NK-92 (cell line): ENCODE measurements around the gene ZNF799.
"Not testable (repeated sequence)": the region's sequence is repeated elsewhere in the genome, so short reads cannot be mapped to it uniquely, and the experiment has no call there.

Source experiments
- DNase-seq: peaks from one replicate; lab custom pipeline; 2025; ENCODE audit not compliant: unreplicated experiment; lab: John Stamatoyannopoulos, UW

The ZNF799 gene

GRCh38 chr19:12364391-12365235 lies 36.5 kb downstream of the ZNF799 start:
- no peak for DNase-seq

- not testable (repeated sequence) for DNase-seq
Observed at GRCh38 chr19:12362236-12362635, 38.8 kb downstream of the ZNF799 start.

GRCh38 chr19:12353375-12353774 lies 47.7 kb downstream of the ZNF799 start:
- no peak for DNase-seq

GRCh38 chr19:12350890-12351197 lies 50.2 kb downstream of the ZNF799 start:
- DNase-seq = no peak

- DNase-seq = no peak
Observed at GRCh38 chr19:12350185-12350889, 50.7 kb downstream of the ZNF799 start.

GRCh38 chr19:12346896-12347295 lies 54.2 kb downstream of the ZNF799 start:
- DNase-seq = no peak

GRCh38 chr19:12345197-12345596 lies 55.9 kb downstream of the ZNF799 start:
- DNase-seq = no peak
